ENCODE measurements around the gene ABHD5.

Gene ABHD5

GRCh38 chr3:43770426-43771103 is 79.8 kb downstream of the ABHD5 start:
- TF ChIP-seq REST (IDR thresholded peaks at IDR 0.05; ENCODE audit: insufficient read depth in 1 of 2, low read depth in 2 of 2, low read length in 2 of 2) (no peak), POLR2AphosphoS5 (IDR thresholded peaks at IDR 0.05; ENCODE audit: low read depth, low read length) (no peak), SIN3A (IDR thresholded peaks at IDR 0.05; ENCODE audit: borderline replicate concordance, insufficient read depth, low read length) (no peak), FOXP2 (optimal IDR thresholded peaks at IDR 0.05; ENCODE audit: borderline replicate concordance, extremely low read depth, extremely low read length, insufficient read depth) (no peak), TAF1 (IDR thresholded peaks at IDR 0.05; ENCODE audit: borderline replicate concordance, insufficient read depth, low read length) (no peak)

- TF ChIP-seq REST (IDR thresholded peaks at IDR 0.05; ENCODE audit: insufficient read depth in 1 of 2, low read depth in 2 of 2, low read length in 2 of 2) (no peak), POLR2AphosphoS5 (IDR thresholded peaks at IDR 0.05; ENCODE audit: low read depth, low read length) (no peak), TAF1 (IDR thresholded peaks at IDR 0.05; ENCODE audit: borderline replicate concordance, insufficient read depth, low read length) (no peak), FOXP2 (optimal IDR thresholded peaks at IDR 0.05; ENCODE audit: borderline replicate concordance, extremely low read depth, extremely low read length, insufficient read depth) (no peak), SIN3A (IDR thresholded peaks at IDR 0.05; ENCODE audit: borderline replicate concordance, insufficient read depth, low read length) (no peak)
Measured at GRCh38 chr3:43771610-43772009, 80.9 kb downstream of the ABHD5 start.

DNA sequence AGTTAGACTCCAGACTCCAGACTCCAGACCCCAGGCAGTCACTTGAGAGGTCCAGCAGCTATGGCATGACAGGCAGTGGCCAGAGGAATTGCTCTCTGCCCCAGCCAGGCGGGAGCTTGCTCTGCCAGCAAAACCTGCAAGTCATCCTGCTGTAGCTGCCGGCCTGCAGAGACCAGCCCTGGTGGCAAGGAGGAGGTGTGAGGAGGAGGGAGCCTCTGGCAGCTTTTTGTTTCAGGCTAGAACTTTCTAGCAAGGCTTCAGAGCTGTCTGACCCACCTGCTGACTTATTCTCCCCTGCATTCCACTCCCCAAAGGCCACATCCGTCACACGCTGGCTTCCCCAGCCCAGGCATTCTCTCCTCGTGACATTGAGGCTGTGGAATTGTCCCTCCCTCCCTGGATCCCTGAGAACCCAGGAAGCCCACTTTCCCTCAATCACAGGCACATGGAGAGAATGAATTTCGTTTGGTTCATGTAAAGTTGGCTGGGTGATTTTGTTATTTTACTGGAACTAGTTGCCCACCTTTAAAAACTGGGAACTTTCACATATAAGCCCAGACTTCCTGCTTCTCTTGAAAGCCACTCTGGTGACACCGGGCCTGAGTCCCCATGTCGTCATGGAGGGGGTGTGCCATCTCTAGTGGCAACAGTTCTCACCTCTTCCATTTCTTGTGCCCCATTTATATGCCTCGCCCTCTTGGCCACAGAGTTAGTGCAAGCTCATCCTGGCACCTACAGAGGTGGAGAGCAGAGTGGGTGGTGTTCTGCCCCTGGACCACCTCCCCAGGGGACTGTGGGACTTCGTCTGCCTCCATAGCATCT is 82.7 kb downstream of the ABHD5 start:
- TF ChIP-seq FOXP2 (optimal IDR thresholded peaks at IDR 0.05; ENCODE audit: borderline replicate concordance, extremely low read depth, extremely low read length, insufficient read depth) (no peak), REST (IDR thresholded peaks at IDR 0.05; ENCODE audit: insufficient read depth in 1 of 2, low read depth in 2 of 2, low read length in 2 of 2) (no peak), TAF1 (IDR thresholded peaks at IDR 0.05; ENCODE audit: borderline replicate concordance, insufficient read depth, low read length) (no peak), POLR2AphosphoS5 (IDR thresholded peaks at IDR 0.05; ENCODE audit: low read depth, low read length) (no peak), SIN3A (IDR thresholded peaks at IDR 0.05; ENCODE audit: borderline replicate concordance, insufficient read depth, low read length) (no peak)

- TF ChIP-seq TAF1 (IDR thresholded peaks at IDR 0.05; ENCODE audit: borderline replicate concordance, insufficient read depth, low read length) (no peak), FOXP2 (optimal IDR thresholded peaks at IDR 0.05; ENCODE audit: borderline replicate concordance, extremely low read depth, extremely low read length, insufficient read depth) (no peak), REST (IDR thresholded peaks at IDR 0.05; ENCODE audit: insufficient read depth in 1 of 2, low read depth in 2 of 2, low read length in 2 of 2) (no peak), POLR2AphosphoS5 (IDR thresholded peaks at IDR 0.05; ENCODE audit: low read depth, low read length) (no peak), SIN3A (IDR thresholded peaks at IDR 0.05; ENCODE audit: borderline replicate concordance, insufficient read depth, low read length) (no peak)
Measured at GRCh38 chr3:43774799-43775198, 84.1 kb downstream of the ABHD5 start.

Measured in PFSK-1 (cell line).